ENCODE measurements around the gene RNF103.
A peak's percentile ranks its signal among the peaks of the same experiment; 100 is the strongest.
"Not testable (repeated sequence)": the region's sequence is repeated elsewhere in the genome, so short reads cannot be mapped to it uniquely, and the experiment has no call there.

RNF103 gene

DNA sequence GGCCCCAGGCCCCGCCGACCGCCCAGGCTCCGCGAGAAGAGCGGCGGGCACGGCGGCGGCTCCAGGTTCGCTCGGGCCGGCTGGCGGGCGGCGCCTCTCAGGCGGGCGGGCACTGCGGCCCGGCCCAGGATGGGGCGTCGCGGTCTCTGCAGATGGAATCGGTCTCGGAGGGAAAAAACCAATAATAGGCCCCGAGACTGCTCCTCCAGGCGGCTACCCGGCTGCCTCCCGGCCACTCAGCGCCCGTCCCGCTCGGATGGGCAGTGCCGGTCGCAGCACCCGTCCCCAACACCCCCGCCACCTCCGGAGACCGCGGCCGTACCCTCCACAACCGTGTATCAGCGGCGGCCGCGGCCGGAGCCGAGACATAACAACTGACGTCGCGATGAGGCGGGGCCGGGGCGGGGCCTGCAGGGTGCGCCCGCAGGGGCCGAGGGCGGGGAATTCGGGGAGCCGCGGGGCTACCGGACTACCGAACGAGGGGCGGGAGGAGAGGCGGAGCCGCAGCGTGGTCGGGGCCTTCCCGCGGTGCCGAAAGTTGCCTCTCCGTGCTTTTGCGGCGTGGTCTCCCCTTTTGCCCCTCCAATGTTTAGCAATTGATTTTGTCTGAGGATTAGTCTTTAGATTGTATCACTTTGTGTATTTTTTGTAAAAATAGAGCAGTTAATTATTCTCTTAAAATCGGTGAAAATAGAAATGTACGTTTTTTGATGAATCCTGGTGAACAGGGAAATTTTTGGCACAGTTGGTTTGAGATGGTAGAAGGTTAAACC is at the start of gene RNF103:
Gene RNF103, minus strand, starts transcription at position 372 of the 773 bp plus-strand sequence. CDS start 979 bp downstream, outside the sequence.
- peak; percentile 92 to 93 for DNase-seq

DNA sequence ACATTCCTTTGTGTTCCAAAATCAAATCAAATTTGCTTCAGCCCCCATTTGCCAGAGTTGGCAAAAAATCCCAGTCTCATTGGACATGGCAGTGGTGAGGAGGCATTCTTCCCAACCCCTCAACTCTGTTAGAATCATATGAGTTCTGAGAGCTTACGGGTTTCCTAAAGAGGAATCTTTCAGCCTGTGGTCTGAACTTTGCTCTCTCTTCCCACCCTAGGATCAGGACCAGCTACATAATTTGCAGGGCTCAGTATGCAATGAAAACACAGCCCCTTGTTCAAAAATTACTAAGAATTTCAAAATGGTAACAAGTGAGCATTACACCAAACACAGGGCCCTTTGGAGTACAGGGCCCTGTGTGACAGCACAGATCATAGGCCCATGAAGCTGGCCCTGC is 49.3 kb upstream of the RNF103 start:
- DNase-seq: no peak

GRCh38 chr2:86672027-86672545 is 48.4 kb upstream of the RNF103 start:
- DNase-seq: no peak

- DNase-seq: no peak
Observed at GRCh38 chr2:86671337-86671981, 47.8 kb upstream of the RNF103 start.

DNA sequence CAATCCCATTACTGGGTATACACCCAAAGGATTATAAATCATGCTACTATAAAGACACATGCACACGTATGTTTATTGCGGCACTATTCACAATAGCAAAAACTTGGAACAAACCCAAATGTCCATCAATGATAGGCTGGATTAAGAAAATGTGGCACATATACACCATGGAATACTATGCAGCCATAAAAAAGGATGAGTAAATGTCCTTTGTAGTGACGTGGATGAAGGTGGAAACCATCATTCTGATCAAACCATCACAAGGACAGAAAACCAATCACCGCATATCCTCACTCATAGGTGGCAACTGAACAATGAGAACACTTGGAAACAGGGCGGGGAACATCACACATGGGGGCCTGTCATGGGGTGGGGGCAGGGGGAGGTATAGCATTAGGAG is 45.7 kb upstream of the RNF103 start:
- DNase-seq: not testable (repeated sequence)

DNA sequence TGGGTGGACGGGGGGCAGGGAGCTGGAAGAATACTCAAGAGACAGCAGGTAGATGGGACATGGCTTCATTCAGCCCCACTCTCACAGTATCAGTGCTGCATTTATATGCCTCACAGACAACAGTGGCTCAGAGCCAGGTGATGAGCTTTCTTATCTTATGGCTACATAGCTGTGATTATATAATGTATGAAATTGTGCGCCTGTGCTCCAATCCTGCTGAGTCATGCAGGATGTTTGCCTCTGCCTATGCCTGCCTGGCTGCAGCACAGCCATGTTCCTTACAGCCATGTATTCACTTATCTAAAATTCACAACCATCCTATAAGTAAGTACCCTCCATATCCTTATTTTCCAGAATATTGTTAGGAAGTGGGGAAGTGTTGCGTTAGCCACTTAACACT is 37.7 kb upstream of the RNF103 start:
- DNase-seq: no peak

DNA sequence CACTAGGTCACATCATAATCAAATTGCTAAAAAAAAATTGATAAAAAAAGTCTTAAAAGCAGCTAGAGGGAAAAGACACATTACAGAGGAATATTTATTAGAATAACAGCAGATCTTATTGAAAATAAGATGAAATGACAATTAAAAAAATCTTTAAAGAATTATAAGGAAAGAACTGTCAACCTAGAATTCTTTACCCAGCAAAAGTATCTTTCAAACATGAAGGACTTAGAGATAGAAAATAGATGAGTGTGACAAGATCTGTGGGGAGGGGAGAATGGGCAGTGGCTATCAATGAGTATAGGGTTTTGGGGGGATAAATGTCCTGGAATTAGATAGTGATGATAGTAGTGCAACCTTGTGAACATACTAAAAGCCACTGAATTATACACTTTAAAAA is 26.5 kb upstream of the RNF103 start:
- DNase-seq: no peak

DNA sequence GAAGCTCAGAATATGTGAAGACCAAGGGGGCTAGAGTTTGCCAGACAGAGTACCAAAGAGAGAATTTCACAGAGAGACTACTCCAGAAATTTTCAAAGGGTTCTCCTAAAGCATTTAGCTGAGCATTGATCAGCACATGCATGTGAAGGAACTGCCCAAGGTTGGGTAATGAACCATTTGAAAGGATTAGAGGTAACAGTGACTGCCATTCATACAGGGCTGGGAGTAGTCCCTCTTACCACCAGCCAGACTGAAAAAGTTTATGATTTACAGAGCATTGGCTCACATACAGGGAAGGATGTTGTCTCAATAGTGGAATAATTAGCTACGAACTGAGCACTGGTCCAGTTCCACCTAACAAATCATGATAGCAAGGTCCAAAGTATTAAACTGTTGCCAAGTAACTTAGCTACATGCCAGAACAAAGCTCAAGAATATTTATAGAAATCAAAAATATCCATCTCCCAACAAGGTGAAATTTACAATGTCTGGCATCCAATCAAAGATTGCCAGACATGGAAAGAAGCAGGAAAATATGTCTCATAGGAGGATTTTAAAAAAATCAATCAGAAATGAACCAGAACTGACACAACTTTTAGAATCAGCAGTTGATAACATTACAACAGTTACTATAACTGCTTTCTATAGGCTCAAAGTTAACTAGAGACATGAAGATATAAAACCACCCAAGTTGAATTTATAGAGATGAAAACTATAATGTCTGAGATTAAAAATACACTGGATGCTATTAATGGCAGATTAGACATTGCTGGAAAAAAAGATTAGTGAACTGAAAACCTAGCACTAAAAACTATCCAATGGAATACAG is 25.7 kb upstream of the RNF103 start:
- DNase-seq: no peak

DNA sequence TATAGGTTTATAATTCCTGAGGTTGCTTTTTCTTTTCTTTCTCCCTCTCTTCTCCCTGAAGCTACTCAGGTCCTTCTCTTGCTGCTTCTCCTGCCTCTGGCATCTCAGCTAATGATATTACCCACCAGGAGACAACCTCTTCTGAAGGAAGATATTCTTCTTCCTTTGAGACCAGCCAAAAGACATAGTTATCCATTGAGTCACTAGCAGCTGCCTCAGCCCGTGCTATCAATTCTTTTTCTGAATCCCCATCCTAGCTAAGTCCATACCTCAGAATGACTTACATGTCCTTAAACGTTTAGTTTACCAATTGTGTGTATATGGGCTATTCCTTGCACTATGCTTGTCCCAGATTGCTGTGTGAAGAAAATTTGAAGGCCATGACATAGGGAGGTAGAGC is 25.0 kb upstream of the RNF103 start:
- DNase-seq: no peak

DNA sequence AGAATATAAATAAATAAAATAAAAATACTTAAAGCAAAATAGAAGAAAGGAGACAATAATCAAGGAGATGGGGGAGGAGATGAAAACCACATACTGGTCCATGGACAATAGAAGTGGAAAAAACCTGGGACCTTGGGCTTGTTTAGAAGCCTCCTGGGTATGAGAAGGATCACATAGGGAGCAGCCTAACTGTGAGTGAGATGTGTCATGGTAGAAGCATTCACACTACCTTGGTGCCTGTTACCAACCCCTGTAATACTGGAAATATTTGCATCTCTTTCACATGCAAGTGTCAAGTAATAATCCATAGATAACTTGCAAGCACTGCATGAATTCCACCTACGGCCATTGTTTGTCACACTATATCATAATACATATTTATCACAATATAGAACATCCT is 23.2 kb upstream of the RNF103 start:
- DNase-seq: no peak

DNA sequence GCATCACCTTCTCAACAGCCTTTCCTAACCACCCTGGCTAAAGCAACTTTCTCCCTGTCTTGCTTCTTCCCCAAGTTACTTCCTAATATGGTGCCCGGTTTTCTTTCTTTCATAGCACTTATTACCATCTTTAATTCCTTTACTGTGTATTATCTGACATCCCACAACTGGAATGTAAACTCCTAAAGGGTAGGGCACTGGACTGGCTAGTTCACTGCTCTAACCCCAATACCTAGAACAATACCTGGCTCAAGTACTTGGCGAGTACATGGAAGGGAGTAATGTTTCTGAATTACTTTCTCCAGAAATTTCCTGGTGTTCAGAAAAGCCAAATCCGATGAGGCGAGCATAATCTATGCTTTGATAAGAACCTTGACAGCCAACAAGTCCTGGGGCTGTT is 22.7 kb upstream of the RNF103 start:
- no peak for DNase-seq

- no peak for DNase-seq
Observed at GRCh38 chr2:86645752-86646151, 22.1 kb upstream of the RNF103 start.

GRCh38 chr2:86638712-86639111 is 15.0 kb upstream of the RNF103 start:
- DNase-seq: no peak

DNA sequence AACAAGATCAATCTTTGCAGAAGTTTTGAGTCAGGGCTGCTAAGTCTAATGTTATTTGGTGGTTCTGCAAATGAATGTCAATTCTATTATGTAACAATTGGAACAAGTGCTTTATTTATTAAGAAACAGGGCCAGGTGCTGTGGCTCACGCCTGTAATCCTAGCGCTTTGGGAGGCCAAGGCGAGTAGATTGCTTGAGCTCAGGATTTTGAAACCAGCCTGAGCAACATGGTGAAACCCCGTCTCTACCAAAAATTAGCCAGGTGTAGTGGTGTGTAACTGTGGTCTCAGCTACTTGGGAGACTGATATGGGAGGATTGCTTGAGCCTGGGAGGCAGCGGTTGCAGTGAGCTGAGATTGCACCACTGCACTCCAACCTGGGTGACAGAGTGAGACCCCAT is 13.2 kb upstream of the RNF103 start:
- no peak for DNase-seq

- DNase-seq: no peak
Observed at GRCh38 chr2:86634352-86634751, 10.7 kb upstream of the RNF103 start.

- no peak for DNase-seq
Observed at GRCh38 chr2:86633155-86633651, 9.5 kb upstream of the RNF103 start.

DNA sequence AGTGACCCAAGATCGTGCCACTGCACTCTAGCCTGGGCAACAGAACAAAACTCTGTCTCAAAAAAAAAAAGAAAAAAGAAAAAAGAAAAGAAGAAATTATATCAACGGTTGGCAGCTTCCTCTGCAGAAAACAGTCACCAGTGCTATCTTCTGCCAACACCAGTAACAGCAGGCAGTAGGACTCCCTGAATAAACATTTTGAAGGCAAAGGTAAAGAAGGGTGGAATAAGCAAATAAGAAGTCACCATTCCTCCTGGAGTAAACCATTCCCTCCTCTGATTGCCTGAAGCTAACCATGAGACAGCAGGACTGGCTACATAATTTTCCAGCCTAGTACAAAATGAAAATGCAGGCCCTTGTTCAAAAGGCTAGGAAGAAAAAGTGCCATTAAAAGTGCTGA is 9.0 kb upstream of the RNF103 start:
- DNase-seq: no peak

DNA sequence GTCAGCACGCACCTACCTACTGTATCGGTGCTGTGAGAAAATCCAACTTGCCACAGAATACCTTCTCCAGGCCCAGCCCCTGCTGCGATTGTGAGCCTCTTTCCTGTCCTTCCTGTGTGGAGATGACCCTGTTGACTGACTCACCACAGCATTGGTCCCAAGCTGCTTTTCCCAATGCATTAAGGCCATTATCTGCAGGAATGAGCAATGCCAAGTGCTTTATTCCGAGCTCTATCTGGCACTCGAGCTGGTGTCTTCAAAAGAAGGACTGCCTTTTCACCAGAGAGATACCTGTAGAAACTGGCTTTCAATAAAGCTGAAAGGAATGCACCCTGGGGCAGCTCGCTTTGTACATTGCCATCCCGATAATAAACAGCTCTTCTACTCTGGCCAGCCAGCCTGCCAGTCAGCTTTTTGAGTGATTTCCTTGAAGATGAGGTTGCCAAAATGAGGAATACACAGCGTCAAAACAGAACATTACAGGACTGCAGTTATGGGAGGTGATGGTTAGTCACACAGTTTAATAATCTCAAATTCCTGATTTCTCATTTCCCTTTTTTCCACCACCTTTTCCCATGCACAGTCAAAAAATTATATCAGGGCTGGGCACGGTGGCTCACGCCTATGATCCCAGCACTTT is 8.3 kb upstream of the RNF103 start:
- no peak for DNase-seq

DNA sequence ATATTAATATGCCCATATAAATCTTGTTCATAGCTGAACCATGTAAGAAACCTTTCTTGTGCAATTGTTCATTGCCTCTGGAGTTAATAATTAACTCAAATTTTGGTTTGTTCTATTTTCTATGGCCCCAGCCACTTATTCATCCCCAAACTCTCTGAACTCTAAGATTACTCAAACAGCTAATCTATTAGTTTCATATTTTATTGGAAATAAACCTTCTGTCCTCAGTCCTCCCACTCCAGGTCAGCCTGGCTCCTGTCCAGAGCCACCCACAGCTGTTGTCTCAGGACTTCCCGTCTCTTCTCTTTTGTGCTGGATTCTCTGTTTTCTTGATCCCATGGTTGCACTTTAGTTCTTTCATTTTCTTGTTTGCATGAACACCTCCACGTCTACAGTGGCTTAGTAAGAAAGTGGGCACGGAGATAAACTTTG is 4.4 kb upstream of the RNF103 start:
- DNase-seq: no peak

DNA sequence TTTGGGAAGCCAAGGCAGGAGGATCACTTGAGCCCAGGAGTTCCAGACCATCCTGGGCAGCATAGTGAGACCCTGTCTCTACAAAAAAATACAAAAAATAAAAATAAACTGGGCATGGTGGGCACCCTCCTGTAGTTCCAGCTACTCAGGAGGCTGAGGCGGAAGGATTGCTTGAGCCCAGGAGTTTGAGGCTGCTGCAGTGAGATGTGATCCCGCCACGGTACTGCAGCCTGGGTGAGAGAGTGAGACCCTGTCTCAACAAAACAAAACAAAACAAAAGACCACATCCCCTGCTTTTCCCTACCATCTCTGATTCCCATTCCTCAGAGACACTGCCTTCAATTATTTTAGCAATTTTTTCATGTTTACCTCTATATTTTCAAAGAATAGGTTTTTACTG is 3.9 kb upstream of the RNF103 start:
- DNase-seq: no peak

DNA sequence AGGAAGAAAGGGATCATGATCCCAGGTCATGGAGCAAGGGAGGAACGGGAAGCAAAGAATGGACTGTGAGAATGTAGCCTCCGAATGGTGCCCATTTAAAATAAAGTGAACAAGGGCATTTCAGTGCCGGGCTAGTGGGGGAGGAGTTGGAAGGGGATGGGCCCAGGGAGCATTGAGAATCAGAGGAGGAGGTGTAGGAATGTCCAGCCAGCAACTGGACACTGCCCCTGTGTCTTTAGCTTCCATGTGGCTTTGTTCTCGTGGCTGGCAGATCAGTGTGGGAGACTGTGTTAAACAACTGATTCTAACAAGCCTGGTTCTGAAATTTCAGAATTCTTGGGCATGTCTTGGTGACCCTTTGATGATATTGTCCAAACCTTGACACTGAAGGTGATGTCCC is 1.4 kb upstream of the RNF103 start:
- no peak for DNase-seq

- DNase-seq: no peak
Observed at GRCh38 chr2:86624267-86624547, 542 bp upstream of the RNF103 start.

- peak; percentile 26 to 55 for DNase-seq
Observed at GRCh38 chr2:86623043-86623493, 597 bp downstream of the RNF103 start.

Measured in CD4-positive, alpha-beta T cell treated with Interferon alpha-2 for 1 hour (primary cell).